Loucy (cell line): Measurements from ENCODE around the gene ZNF770.
A peak's percentile ranks its signal among the peaks of the same experiment; 100 is the strongest.

ENCODE experiments used
- H2AFZ ChIP-seq: fragments of 200-600 bp; sonication (generic); 2 replicates; pipeline ENCODE4 v1.6.0; 2016; ENCODE audit warnings: antibody characterized with exemption, mild to moderate bottlenecking, low read length, moderate library complexity
- H3F3A ChIP-seq: fragments of 200-600 bp; 2 replicates; pipeline ENCODE4 v1.6.0; 2016; ENCODE audit warnings: antibody characterized with exemption, low read depth, mild to moderate bottlenecking
- H3K27me3 ChIP-seq: fragments of 200-600 bp; sonication (generic); 2 replicates; pipeline ENCODE4 v1.6.1; 2014; ENCODE audit warnings: low read length, mild to moderate bottlenecking; ENCODE audit not compliant: insufficient read depth, poor library complexity, severe bottlenecking
- H3K36me3 ChIP-seq: fragments of 200-600 bp; sonication (generic); 2 replicates; pipeline ENCODE4 v1.6.1; 2016; ENCODE audit warnings: low read length; ENCODE audit not compliant: insufficient read depth
- H3K4me1 ChIP-seq: fragments of 200-600 bp; sonication (generic); 2 replicates; pipeline ENCODE4 v1.5.1; 2014; ENCODE audit warnings: low read length, mild to moderate bottlenecking; ENCODE audit not compliant: insufficient read depth, poor library complexity, severe bottlenecking
- H3K4me2 ChIP-seq: fragments of 200-600 bp; sonication (generic); 2 replicates; pipeline ENCODE4 v1.6.0; 2014; ENCODE audit warnings: antibody characterized with exemption, low read length, low read depth, mild to moderate bottlenecking; ENCODE audit not compliant: poor library complexity, severe bottlenecking
- H3K4me3 ChIP-seq: fragments of 200-600 bp; sonication (generic); 2 replicates; pipeline ENCODE4 v1.5.1; 2014; ENCODE audit warnings: low read length, mild to moderate bottlenecking, mixed read lengths; ENCODE audit not compliant: poor library complexity, severe bottlenecking
- H3K79me2 ChIP-seq: fragments of 200-600 bp; sonication (generic); 2 replicates; pipeline ENCODE4 v1.6.1; 2014; ENCODE audit warnings: low read length; ENCODE audit not compliant: insufficient read depth
- H3K9ac ChIP-seq: fragments of 200-600 bp; sonication (generic); 2 replicates; pipeline ENCODE4 v1.6.0; 2014; ENCODE audit warnings: mild to moderate bottlenecking, low read depth, low read length, moderate library complexity; ENCODE audit not compliant: poor library complexity, severe bottlenecking
- H3K9me2 ChIP-seq: fragments of 200-600 bp; sonication (generic); replicated peaks from 2 replicates; pipeline ENCODE4 v1.6.1; 2016; ENCODE audit warnings: low read depth, low read length, mixed read lengths
- H3K9me3 ChIP-seq: fragments of 200-600 bp; sonication (generic); 2 replicates; pipeline ENCODE4 v1.6.1; 2014; ENCODE audit warnings: mild to moderate bottlenecking, antibody characterized with exemption, low read length, low read depth; ENCODE audit not compliant: insufficient read depth
- H4K20me1 ChIP-seq: fragments of 200-600 bp; sonication (generic); 2 replicates; pipeline ENCODE4 v1.6.0; 2014; ENCODE audit warnings: antibody characterized with exemption, low read length, mild to moderate bottlenecking; ENCODE audit not compliant: insufficient read depth, poor library complexity, severe bottlenecking
- EZH2phosphoT487 ChIP-seq: fragments of 200-600 bp; IDR thresholded peaks from 2 replicates; pipeline ENCODE4 v1.6.1; 2018; ENCODE audit warnings: antibody characterized with exemption, mild to moderate bottlenecking, moderate library complexity, borderline replicate concordance
- TF ChIP-seq, protein P1 (sequence below): fragments of 200-600 bp; sonication (generic); conservative IDR thresholded peaks from 2 replicates; pipeline ENCODE4 v1.5.1; 2014; ENCODE audit warnings: mild to moderate bottlenecking, antibody characterized with exemption, low read length

ZNF770 gene

DNA sequence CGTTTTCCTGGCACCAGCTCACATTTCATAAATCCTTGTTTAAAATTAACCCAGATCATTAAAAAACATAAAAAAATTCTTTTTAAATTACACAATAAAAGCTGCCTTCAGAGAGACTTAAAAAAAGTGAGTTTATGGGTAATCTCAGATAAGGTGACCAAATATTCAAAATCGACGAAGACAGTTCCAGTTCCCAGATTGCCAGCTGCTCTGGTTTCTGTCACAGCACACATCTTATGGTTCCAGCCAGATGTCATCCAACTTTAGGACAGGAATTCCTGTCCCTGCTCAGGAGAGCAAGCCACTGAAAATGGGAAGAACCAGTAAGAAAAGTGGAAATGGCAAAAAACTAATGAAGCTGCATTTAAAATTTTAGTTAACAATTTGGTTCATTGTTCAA lies 15.8 kb upstream of the ZNF770 start:
- Histone ChIP-seq H3K27me3 (no peaks in the 10 kb centered on the region), H3K9ac (no peak overlapping the region), H3K4me2 (no peak overlapping the region), H3K9me3 (no peaks in the 10 kb centered on the region), H3K9me2 (no peaks in the 10 kb centered on the region), H3K79me2 (no peaks in the 10 kb centered on the region), H2AFZ (no peak overlapping the region), H3K4me1 (peaks cover 4% of the 10 kb centered on the region), H4K20me1 (no peaks in the 10 kb centered on the region), H3F3A (no peaks in the 10 kb centered on the region), H3K4me3 (no peak overlapping the region), H3K36me3 (no peaks in the 10 kb centered on the region)
- no peak for TF ChIP-seq EZH2phosphoT487
- TF ChIP-seq, protein P1, sequence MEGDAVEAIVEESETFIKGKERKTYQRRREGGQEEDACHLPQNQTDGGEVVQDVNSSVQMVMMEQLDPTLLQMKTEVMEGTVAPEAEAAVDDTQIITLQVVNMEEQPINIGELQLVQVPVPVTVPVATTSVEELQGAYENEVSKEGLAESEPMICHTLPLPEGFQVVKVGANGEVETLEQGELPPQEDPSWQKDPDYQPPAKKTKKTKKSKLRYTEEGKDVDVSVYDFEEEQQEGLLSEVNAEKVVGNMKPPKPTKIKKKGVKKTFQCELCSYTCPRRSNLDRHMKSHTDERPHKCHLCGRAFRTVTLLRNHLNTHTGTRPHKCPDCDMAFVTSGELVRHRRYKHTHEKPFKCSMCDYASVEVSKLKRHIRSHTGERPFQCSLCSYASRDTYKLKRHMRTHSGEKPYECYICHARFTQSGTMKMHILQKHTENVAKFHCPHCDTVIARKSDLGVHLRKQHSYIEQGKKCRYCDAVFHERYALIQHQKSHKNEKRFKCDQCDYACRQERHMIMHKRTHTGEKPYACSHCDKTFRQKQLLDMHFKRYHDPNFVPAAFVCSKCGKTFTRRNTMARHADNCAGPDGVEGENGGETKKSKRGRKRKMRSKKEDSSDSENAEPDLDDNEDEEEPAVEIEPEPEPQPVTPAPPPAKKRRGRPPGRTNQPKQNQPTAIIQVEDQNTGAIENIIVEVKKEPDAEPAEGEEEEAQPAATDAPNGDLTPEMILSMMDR, result no peak

DNA sequence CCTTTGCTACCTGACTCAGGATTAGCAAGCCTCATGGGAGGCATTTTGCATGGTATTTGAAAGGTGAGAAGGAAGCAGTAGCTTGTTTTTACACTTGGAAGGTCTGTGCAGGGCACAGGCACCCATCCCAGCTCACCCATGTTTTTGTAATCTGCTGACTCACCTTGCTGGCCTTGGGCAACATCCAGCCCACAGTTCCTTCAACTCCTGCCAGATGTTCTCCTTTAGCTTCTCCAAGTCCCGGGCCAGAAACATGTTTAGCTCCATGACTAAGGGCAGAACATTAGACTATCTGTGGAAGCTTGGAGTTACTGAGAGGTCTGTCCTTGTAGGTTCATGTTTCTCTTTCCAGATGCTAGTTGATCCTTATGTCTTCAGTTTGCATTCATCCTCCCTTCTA lies 12.4 kb upstream of the ZNF770 start:
- no peaks in the 10 kb centered on the region for H3K27me3 ChIP-seq
- no peaks in the 10 kb centered on the region for H3K4me1 ChIP-seq
- H3K9me3 ChIP-seq, result no peaks in the 10 kb centered on the region
- no peak overlapping the region for H3K4me3 ChIP-seq
- H4K20me1 ChIP-seq, result no peaks in the 10 kb centered on the region
- no peaks in the 10 kb centered on the region for H3K79me2 ChIP-seq
- H2AFZ ChIP-seq, result peak overlapping the region; percentile 43; the same call in 1 of the 2 replicates
- TF ChIP-seq, protein P1, result no peak
- TF ChIP-seq EZH2phosphoT487, result no peak
- no peaks in the 10 kb centered on the region for H3K9me2 ChIP-seq
- H3K4me2 ChIP-seq, result no peak overlapping the region
- H3K36me3 ChIP-seq, result no peaks in the 10 kb centered on the region
- no peaks in the 10 kb centered on the region for H3F3A ChIP-seq
- no peak overlapping the region for H3K9ac ChIP-seq

DNA sequence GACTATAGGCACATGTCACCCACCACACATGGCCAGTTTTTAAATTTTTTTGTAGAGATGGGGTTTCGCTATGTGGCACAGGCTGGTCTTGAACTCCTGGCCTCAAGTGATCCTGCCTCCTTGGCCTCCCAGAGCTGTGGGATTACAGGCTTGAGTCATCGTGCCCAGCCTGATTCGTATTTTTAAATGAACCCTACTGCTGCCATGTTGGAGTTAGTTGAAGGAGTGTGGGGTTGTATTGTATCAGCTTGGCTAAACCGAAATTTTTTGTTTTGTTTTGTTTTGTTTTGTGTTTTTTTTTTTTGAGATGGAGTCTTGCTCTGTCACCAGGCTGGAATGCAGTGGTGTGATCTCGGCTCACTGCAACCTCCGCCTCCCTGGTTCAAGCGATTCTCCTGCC lies 11.8 kb upstream of the ZNF770 start:
- H2AFZ ChIP-seq, result no peak overlapping the region

More for the DNA sequence above, 11.8 kb upstream of the ZNF770 start:
- Histone ChIP-seq H3K79me2 (no peaks in the 10 kb centered on the region), H3K27me3 (no peaks in the 10 kb centered on the region), H3K4me3 (no peak overlapping the region), H3K4me1 (no peaks in the 10 kb centered on the region), H4K20me1 (no peaks in the 10 kb centered on the region), H3K4me2 (no peak overlapping the region), H3F3A (no peaks in the 10 kb centered on the region), H3K9me3 (no peaks in the 10 kb centered on the region), H3K9ac (no peak overlapping the region), H3K9me2 (no peaks in the 10 kb centered on the region), H3K36me3 (no peaks in the 10 kb centered on the region)
- no peak for TF ChIP-seq EZH2phosphoT487
- TF ChIP-seq, protein P1, result no peak
